GM21447 (cell line): Measurements from ENCODE around the gene CCDC85C.
"Not testable (repeated sequence)": the region's sequence is repeated elsewhere in the genome, so short reads cannot be mapped to it uniquely, and the experiment has no call there.

Source experiments
- ATAC-seq: cut with Tn5 transposase; IDR thresholded peaks from one replicate; pipeline ENCODE4 v1.9.1; 2021; ENCODE audit not compliant: unreplicated experiment

The CCDC85C gene

GRCh38 chr14:99603471-99604277 is at the start of gene CCDC85C:
CCDC85C (minus strand) TSS chr14:99604207; CDS start chr14:99603959, 248 bp downstream.
- peak; percentile 10 for ATAC-seq

GRCh38 chr14:99651953-99652746 is 48.1 kb upstream of the CCDC85C start:
- ATAC-seq = no peak

GRCh38 chr14:99650189-99650588 is 46.2 kb upstream of the CCDC85C start:
- ATAC-seq = no peak

- no peak for ATAC-seq
Measured at GRCh38 chr14:99649643-99650042, 45.6 kb upstream of the CCDC85C start.

GRCh38 chr14:99649219-99649618 is 45.2 kb upstream of the CCDC85C start:
- no peak for ATAC-seq

GRCh38 chr14:99648027-99648784 is 44.2 kb upstream of the CCDC85C start:
- ATAC-seq = no peak

- ATAC-seq = no peak
Measured at GRCh38 chr14:99647411-99647810, 43.4 kb upstream of the CCDC85C start.

GRCh38 chr14:99645545-99646505 is 41.8 kb upstream of the CCDC85C start:
- no peak for ATAC-seq

GRCh38 chr14:99644723-99645544 is 40.9 kb upstream of the CCDC85C start, which contains the start of gene HHIPL1:
HHIPL1 (plus strand) TSS chr14:99645129; CDS start chr14:99645208, 79 bp downstream.
- ATAC-seq = no peak

- no peak for ATAC-seq
Measured at GRCh38 chr14:99644035-99644587, 40.1 kb upstream of the CCDC85C start.

GRCh38 chr14:99643343-99643742 is 39.3 kb upstream of the CCDC85C start:
- no peak for ATAC-seq

GRCh38 chr14:99642771-99643170 is 38.8 kb upstream of the CCDC85C start:
- ATAC-seq = not testable (repeated sequence)

GRCh38 chr14:99637624-99638023 is 33.6 kb upstream of the CCDC85C start:
- ATAC-seq = no peak

- no peak for ATAC-seq
Measured at GRCh38 chr14:99636487-99636886, 32.5 kb upstream of the CCDC85C start.

- ATAC-seq = no peak
Measured at GRCh38 chr14:99635116-99635515, 31.1 kb upstream of the CCDC85C start.

- ATAC-seq = no peak
Measured at GRCh38 chr14:99634443-99634842, 30.4 kb upstream of the CCDC85C start.

GRCh38 chr14:99633918-99634317 is 29.9 kb upstream of the CCDC85C start:
- no peak for ATAC-seq

- ATAC-seq = no peak
Measured at GRCh38 chr14:99633141-99633540, 29.1 kb upstream of the CCDC85C start.
